GM19043 (cell line): Measurements from ENCODE around the gene ANKRD11.
"Not testable (repeated sequence)": the region's sequence is repeated elsewhere in the genome, so short reads cannot be mapped to it uniquely, and the experiment has no call there.

Experiments used
- ATAC-seq: cut with Tn5 transposase; IDR thresholded peaks from one replicate; pipeline ENCODE4 v1.9.1; 2021; ENCODE audit warnings: low read depth; ENCODE audit not compliant: unreplicated experiment

Gene ANKRD11

DNA sequence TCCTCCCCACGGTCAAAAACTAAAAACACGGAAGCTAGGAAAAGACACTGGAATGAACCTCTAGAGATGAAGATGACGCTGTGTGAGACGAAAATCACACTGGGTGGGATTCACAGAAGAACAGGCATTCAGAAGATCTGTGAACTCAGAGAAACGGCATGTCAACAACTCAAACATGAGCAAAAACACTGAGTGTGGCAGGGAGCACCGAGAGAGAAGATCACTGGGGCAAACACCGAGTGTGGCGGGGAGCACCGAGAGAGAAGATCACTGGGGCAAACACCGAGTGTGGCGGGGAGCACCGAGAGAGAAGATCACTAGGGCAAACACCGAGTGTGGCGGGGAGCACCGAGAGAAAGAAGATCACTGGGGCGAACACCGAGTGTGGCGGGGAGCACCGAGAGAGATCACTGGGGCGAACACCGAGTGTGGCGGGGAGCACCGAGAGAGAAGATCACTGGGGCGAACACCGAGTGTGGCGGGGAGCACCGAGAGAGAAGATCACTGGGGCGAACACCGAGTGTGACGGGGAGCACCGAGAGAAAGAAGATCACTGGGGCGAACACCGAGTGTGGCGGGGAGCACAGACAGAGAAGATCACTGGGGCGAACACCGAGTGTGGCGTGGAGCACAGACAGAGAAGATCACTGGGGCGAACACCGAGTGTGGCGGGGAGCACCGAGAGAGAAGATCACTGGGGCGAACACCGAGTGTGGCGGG lies 100.7 kb downstream of the ANKRD11 start:
- not testable (repeated sequence) for ATAC-seq

DNA sequence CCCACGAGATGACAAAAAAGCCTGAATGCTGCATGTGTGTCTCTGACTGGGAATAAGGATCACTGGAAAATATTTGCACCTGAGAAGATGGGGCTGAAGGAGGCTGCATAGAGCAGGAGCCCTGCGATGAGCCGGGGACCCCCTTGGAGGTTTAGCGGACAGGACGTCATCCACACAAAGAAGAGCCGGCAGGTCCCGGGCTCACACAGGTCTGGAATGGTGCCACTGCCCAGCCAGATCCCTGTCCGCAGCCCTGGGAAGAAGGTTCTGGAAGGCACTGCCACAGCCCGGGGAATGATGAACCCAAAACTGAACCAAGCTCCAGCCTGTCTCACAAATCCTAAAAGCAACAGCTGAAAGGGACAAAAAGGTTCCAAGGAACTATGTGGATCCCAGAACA lies 101.8 kb downstream of the ANKRD11 start:
- no peak for ATAC-seq

DNA sequence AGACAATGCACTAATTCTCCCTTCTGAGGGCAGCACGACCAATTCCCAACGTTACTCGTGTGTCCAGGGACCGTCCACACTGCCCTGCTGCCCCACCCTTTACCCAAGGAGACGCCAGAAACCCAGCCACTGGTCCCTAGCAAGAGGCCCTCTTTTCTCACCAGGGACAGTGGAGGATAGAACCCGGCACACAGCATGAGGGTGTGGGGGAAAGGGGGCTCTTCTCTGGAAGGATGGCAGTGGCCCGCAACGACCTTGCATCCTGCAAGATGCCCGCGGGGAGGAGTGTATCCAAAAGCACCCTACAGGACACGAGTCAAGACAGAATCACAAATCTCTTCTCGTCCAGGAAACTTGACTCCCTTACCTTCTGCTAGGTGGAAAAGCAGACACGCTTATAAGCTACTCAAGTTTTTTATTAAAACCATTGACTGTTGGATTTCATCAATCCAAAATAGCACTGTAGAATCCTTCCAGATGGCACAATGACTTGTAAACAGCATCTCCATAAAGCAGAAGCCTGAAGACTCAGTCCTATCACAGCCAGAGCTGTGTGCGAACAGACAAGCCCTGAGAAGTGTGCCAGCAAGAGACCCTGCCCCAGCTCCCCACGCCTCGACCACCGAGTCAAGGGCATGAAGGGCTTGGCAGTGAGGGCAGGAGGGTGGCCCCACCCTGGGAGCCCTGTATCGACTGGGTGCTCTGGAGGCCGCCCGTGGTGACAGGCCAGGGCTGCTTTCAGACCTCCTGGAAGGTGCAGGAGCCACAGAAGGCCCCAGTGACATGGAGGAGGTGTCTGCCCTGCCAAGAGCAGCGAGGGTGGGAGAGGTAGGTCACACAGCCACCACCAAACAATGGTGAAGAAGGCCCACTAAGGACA lies 103.8 kb downstream of the ANKRD11 start:
- no peak for ATAC-seq

DNA sequence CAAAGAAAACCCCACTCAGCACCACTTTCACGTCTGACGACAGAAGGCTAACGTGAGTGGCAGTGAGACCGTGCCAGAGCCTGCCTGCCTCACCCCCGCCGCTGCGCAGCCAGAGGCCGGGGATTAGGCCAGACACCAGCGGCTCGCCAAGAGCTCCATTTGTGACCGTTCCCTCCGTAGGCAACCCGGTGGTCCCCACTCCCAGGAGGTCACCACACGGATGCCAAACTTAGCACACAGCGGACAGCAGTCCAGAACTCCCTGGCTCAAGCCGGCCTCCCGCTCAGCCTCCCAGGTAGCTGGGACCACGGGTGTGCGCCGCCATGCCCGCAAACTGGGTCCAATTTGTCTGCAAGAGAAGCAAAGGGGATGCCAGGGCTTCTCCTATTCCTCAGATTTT lies 104.6 kb downstream of the ANKRD11 start:
- no peak for ATAC-seq

DNA sequence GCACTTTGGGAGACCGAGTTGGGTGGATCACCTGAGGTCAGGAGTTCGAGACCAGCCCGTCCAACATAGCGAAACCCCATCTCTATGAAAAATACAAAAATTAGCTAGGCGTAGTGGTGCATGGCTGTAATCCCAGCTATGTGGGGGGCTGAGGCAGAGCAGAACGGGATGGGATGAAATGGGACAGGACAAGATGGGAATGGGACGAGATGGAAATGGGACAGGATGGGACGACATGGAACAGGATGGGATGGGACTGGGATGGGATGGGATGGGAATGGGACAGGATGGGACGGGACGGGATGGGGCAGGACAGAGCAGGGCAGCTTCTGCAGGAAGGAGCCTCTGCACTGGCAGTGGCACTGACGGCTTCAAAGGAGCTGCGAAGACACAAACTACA lies 106.1 kb downstream of the ANKRD11 start:
- no peak for ATAC-seq

DNA sequence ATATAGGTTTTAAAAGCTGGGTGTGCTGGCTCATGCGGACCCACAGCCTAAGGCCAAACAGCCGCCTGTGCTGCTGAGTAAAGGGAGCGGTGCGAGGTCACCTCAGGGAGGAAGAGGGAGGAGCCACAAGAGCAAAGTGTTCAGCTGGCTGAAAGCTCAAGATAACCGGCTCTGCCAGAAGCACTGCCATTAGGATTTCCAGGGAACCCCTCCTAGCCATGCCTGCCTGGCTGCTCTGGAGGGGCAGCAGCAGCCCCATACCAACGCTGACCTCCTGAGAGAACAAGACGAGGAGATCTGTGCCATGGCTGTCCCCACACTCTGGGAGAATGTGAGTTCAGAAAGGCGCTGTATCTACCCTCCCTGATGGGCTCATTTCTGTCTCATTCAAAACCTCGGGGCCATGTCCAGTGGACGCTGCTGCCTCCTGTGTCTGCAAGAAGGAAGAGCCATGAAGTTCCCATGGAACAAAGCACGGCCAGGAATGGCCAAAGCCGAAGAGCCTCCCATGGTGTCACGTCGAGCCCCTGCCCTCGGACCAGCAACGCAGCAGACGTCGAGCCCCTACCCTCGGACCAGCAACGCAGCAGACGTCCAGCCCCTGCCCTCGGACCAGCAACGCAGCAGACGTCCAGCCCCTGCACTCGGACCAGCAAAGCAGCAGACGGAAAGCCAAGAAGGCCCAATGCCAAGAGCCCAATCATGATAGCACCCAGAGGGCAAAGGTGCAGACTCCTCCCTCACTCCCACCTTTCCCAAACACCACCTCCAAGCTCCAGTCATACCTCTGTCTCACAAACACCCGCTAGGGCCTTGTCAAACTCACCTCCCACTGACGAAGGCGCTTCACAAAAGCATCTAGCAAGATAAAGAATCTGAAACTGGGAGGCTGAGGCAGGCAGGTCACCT lies 107.0 kb downstream of the ANKRD11 start:
- no peak for ATAC-seq

DNA sequence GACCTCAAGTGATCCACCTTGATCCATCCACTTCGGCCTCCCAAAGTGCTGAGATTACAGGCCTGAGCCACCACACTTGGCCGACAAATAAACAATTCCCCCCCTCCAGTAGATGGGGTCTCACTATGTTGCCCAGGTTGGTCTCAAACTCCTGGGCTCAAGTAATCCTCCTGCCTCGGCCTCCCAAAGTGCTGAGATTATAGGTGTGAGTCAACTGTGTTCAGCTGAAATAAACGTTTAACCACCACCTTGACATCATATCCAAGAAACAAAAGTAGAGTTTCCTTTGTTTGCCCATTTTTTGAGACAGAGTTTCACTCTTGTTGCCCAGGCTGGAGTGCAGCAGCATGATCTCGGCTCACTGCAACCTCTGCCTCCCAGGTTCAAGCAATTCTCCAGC lies 107.8 kb downstream of the ANKRD11 start:
- not testable (repeated sequence) for ATAC-seq

DNA sequence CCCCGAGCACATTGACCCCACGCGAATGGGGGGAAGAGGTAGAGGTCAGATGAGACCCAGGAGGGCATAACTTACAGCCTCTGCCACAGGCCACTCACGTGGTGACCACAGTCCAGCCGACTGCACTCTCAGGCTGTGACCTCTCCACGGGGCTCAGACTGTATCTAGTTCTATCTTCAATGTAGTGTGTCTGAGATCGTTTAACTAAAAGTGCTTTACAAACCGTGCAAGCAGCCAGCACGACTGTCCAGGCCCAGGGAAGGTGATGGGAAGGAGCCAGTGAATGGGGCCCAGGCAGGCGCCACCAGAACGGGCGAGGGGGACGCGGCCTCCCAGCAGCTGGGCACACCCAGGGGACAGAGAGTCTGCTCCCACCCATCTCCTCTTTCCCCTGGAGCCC lies 108.6 kb downstream of the ANKRD11 start:
- no peak for ATAC-seq

DNA sequence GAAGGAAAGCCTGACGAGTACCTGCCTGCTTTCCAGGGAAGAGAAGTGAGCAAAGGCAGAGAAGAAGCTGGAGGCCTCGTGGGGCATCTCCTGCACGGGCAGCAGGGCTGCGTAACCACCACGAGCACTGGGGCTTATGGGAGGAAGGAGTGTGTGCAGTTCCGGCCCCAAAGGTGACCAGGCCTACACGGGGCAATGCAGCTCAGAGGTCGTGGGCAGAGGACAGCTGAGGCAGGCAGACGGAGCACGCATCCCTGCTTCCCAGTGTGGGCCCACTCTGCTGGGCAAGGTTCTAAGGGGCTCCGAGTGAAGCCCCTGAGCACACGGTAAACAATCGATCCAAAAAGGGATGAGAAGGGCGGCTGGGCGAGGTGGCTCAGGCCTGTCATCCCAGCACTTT lies 109.7 kb downstream of the ANKRD11 start:
- ATAC-seq: no peak

DNA sequence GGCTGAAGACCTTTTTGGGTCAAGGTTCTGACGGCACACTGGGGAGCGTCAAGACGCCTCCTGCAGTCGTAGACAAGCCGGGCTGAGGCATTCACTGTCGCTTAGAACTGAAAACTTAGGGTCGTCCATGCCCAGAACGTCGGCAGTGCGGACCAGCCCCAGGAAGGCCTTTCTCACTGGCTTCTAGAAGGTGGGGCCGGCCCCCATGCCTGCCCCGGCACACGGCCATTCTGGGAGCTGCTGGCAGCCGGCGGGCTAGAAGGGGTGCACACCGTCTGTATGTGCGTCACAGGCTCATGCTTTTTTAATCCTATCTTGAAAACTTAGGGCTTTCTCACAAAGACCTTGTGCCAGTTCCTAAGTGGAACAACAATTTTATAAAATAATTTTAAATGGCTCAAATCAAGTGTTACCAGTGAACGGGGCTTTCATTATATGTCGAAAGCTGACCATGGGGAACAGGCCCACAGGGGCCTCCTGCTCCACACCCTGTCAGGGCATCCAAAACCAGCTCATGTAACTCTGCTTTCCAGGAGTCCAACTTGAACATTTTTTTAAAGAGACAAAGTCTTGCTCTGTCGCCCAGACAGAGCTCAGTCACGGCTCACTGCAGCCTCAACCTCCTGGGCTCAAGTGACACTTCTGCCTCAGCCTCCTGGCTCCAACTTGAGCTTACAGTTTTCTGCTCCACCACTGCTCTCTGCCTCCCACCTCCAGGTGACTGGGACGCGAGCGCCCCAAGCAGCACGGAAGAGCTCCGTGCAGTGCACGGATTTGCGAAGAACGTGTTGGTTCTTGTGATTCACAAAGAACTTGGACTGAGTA lies 111.2 kb downstream of the ANKRD11 start:
- no peak for ATAC-seq

DNA sequence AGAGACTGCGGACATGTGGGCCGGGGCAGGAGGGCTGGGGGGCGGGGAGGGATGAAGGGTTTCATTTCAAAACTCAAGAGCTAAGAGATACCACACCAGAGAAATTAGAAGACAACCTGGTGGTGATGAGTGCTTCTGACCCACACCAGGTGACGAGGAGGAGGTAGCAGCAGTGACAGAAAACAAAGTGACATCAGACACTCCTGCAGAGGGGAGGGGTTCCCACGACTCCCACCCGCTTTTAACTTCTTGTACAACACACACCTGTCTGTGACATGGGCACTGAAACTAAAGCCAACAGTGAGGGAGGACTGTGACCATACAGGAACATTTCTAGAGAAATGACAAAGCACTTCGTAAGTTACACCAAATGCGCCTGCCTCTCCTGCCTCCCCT lies 112.9 kb downstream of the ANKRD11 start:
- ATAC-seq: no peak

DNA sequence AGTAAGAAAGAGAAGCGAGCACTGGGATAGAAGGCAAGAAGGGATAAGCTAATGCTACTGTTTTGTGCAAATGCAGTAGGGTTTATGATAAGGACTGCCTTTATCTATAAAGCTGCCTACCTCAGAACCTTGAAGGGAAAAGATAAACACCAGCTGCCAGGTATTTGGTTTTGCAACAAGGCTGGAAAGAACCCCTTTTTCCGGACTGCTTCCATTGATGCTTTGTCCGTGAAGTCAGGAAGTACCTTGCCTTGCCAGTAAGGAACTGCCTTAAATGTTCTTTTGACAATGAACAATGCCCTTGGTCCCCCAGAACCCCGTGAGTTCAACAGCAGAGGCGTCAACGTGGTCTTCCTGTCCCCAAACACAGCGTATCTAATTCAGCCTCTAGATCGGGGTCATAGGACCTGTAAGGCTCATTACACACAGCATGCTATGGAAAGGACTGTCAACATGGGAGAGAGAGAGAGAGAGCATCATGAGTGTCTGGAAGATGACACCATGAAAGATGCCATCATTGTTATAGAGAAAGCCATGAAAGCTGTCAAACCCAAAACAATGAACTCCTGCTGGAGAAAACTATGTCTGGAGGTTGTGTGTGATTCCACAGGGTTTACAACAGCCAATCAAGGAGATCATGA lies 113.4 kb downstream of the ANKRD11 start:
- no peak for ATAC-seq

DNA sequence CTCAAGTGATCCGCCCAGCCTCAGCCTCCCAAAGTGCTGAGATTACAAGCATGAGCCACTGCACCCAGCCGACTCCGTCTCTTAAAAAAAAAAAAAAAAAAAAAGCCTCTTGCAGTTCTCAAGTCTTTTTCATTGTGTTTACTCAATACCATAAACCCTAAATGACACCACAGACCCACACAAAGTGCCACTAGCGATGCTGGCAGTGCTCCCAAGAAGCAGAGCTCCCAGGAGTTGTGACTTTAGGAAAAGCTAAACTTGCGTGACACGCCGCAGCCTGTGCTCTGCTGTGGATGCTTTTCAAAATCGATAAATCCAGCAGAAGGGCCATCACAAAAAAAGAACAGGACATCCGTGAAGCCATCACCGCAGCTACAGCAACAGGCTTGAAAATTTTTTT lies 114.7 kb downstream of the ANKRD11 start:
- no peak for ATAC-seq

DNA sequence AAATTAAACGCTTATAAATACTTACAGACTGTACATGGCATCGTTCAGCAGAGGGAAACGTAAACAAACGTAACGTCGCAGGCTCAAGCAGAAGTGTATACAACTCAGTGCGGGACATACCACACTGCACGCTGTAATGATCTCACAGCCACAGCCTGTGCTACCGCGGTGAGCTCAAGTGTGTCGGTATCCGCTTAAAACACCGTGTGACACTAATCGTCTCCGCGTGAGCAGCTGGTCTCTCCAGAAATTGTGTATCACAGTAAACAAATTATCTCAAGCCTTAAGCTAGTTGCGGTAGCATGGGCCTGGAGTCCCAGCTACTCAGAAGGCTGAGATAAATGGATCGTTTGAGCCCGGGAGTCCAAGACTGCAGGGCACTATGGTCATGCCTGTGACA lies 115.3 kb downstream of the ANKRD11 start:
- peak; percentile 71 for ATAC-seq

DNA sequence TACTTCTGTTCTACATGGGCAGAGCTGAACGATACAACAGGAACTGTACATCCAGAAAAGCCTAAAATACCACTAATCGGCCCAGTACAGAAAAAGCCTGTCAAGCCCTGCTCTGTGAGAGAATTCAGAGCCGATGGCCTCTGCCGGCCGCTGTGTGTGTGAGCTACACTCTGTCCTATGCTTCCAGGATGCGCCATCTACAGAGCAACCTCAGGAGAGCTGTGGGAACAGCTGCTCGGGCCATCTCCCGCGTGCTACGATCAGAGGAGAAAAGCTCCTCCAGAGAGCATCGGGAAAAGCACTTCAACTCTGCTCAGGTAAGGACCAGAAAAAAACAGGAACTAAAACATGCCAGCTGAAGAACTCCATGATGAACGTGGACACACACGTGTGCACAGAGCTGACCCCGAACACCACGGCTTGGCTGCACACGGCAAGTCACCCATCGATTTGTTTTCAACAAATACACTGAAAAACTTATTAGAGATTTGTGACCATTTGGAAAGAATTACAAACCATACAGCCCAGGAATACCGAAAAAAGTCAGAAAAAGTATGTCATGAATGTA lies 115.9 kb downstream of the ANKRD11 start:
- no peak for ATAC-seq

DNA sequence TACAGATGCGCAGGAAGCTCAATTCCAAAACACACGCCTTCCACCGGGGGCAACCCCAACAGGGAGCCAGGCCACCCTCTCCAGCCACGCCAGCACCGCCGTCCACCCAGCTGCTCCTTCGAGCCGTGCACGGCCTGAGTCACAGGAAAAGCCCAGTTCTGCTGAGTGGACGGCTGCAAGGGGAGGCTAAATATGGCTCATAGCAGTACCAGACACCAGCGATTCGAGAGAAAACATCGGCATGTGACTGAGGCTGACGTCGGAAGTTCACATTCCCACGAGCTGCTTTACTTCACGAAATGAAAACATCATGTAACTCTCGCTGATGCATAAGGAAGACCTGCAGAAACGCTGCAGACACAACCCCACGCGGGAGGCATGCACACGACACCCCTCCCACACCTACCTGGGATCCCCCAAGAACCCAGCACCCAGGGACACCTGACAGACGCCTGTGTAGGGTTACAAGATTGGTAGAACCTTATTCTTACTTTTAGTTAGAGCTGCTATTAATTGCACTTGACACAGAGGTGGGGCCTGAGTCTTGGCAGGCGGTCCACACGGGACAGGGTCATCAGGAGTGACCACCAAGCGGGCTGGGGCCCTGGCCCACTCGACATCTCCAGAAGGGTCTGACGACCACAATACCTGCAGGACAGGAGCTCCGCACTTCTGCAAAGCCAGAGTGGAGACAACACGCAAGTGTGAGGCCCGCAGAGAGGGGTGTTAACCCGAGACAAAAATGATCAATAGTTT lies 116.8 kb downstream of the ANKRD11 start:
- ATAC-seq: no peak

DNA sequence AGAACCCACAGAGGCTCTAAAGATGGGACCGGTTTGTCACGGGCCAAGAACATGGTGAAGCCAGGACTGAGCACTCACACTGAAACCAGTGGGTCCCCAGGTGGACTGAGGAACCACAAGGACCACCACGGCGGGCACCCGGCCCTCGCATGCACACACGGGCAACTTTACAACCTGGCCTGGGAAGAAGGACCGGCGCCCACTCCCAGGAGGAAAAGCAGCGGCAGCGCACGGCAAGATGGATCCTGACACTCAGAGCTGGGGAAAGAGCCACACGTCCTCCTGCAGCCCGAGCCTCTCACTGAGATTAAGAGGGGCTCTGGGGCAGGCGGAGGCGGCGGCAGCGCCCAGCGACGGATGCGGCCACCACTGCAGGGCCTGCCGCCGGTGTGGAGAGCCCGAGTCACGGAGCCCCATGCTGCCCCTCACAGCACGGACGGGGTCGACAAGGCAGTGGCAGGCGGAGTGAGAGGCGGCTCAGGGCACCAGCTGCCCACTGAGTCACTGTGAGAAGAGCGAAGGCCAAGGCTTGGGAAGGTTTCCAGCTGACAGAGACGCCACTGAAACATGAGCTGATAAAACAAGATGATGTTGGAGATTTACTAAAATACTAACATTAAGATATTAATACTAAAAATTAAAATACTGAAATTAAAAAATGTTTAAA lies 118.3 kb downstream of the ANKRD11 start:
- ATAC-seq: no peak

DNA sequence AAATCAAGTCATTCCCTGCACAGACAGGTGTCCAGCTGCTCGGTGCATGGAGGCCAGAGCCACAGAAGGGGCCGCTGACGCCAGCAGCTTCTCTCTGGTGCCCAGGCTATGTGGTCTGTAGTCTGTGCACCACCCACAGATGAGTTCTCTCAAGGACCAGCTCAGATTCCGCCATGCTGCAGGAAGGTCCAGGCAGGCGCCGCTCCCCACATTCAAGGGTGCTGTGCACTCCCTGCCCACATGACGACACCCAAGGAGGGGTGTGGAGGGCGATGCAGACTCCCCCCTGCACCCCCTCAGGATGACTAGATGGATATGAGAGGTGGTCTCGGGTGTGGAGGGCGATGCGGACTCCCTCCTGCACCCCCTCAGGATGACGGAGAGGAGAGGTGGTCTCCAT lies 119.0 kb downstream of the ANKRD11 start:
- no peak for ATAC-seq
